Activated T-helper 17 cell treated with anti-CD3 and anti-CD28 coated beads, Interleukin-2, amount 50 U/mL, for 72 hours (primary cell): ENCODE data around the gene SETBP1. TPM values are rescaled to one million over a fixed set of nuclear protein-coding genes. Genes with fewer than 3 reads are reported as not detected.

Experiments
- ATAC-seq: fragments of 150-1000 bp; cut with Tn5 transposase; replicated peaks from 2 replicates; pipeline ENCODE4 v1.10.0; 2021; ENCODE audit warnings: mild to moderate bottlenecking, moderate library complexity
- H3K27ac Mint-ChIP-seq: one replicate; pipeline ENCODE4 v1.8.0; 2022; ENCODE audit warnings: mixed read lengths
- H3K27me3 Mint-ChIP-seq: one replicate; pipeline ENCODE4 v1.8.0; 2022; ENCODE audit warnings: mixed read lengths
- H3K36me3 Mint-ChIP-seq: one replicate; pipeline ENCODE4 v1.8.0; 2022; ENCODE audit warnings: low read depth, mild to moderate bottlenecking, mixed read lengths
- H3K4me1 Mint-ChIP-seq: one replicate; pipeline ENCODE4 v1.8.0; 2022; ENCODE audit warnings: mixed read lengths
- H3K4me3 Mint-ChIP-seq: one replicate; pipeline ENCODE4 v1.8.0; 2022; ENCODE audit warnings: mild to moderate bottlenecking, mixed read lengths
- H3K9me3 Mint-ChIP-seq: one replicate; pipeline ENCODE4 v1.8.0; 2022; ENCODE audit warnings: mixed read lengths
- total RNA-seq, 2 donors: library from RNA; stranded (reverse); gene quantifications; one replicate each; pipeline ENCODE4 v1.2.3, GENCODE V29; 2022

Gene SETBP1
- total RNA-seq, 2 donors from 2014 or later = 2.2 to 7.6 TPM

DNA sequence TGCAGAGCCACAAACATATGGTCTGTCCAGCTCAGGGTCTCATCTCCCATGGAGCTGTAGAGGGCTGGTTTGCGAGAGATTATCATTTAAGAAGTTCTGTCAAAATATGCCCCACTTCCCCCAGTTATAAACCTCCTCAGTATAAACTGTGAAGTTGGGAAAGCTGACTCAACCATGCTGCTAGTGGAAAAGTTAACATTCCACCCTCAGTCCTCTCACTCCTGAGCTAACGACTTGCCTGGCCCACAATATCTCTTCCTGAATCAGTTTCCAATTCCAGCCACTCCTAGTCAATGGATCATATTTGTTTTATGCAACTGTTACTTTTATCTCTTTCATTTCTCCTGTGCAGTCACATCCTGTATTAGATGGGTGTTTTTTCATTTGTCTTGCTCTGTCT, 326.2 kb downstream of the SETBP1 start:
- Mint-ChIP-seq H3K4me1 (no peaks in the 10 kb centered on the region), H3K27ac (no peak overlapping the region), H3K36me3 (no peaks in the 10 kb centered on the region), H3K4me3 (no peak overlapping the region), H3K27me3 (peaks cover 4% of the 10 kb centered on the region), H3K9me3 (no peaks in the 10 kb centered on the region)
- ATAC-seq = no peak

DNA sequence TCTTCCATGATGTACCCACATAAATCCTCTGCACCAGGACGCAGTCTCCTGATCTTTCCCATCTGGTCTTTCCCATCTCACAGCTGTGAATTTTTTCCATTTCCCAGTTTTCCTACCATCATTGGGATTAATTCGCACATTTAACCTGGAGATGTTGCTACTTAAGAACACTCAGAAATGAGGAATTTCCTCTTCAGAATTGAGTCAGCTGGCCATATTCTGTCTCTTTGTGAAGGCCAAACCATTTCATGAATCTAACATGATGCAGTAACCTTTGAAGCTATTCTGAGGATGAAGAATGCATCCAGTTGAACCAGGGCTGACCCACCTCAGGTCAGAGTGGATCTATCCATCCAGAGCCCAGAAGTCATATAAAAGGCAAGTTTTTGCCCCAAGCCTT, 326.8 kb downstream of the SETBP1 start:
- no peaks in the 10 kb centered on the region for H3K9me3 Mint-ChIP-seq

DNA sequence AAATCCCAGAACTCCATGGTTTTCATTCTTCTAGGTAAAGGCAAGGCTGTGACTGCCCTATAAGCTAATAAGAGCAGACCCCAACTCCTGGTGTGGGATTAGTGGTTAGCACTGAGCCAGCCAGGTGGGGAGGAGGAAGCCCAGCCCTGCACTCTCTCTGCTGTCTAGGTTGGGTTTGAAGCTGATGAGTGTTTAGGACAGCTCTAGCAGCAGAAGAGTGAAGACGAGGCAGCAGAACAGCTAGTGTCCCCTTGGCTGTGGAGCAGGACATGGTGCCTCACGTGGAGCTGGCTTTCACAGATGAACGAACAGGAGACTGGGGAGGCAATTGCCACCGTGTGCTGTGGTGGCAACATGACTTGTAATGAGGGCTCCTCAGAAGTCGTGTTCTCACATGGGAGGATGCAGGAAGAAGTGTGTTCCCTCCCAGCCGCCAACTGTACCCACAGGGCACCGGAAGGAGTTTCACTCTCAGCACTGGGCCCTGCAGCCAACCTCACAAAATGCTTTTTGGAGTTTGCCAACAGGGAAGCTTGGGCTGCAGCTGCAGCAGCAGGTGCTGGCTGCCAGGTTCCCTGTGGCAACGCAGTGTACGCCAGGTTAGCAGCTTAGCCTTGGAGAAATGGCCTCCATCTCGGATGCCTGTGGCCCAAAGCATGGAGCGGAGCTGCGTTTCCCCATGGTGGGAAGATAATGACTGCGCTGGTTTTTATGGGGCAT, 328.2 kb downstream of the SETBP1 start:
- Mint-ChIP-seq H3K27ac (no peak overlapping the region), H3K36me3 (no peaks in the 10 kb centered on the region), H3K9me3 (no peaks in the 10 kb centered on the region), H3K4me1 (no peaks in the 10 kb centered on the region), H3K27me3 (peaks cover 7% of the 10 kb centered on the region), H3K4me3 (no peak overlapping the region)
- no peak for ATAC-seq

More for the DNA sequence above, 326.8 kb downstream of the SETBP1 start:
- ATAC-seq = no peak
- H3K4me3 Mint-ChIP-seq = no peak overlapping the region
- H3K4me1 Mint-ChIP-seq = no peaks in the 10 kb centered on the region
- no peak overlapping the region for H3K27ac Mint-ChIP-seq
- peaks cover 7% of the 10 kb centered on the region for H3K27me3 Mint-ChIP-seq
- no peaks in the 10 kb centered on the region for H3K36me3 Mint-ChIP-seq

DNA sequence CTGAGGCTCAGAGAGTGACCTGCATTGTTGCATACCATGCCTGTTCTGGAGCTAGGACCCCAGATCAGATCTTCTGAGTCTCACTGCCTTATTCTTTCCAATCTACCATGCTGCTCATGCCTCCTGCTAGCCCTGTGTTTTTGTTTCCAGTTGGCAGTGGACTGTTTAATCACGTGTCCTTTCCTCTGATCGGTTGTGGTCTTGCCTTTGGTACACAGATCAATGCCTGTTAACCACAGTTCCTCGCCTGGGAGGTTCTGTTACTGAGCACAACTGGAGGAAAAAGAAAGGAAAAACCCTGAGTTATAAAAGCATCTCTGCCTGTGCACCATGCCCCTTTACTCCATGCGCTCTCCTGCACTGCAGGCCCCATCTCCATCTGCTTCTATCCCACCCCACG, 329.1 kb downstream of the SETBP1 start:
- no peaks in the 10 kb centered on the region for H3K4me1 Mint-ChIP-seq
- H3K27me3 Mint-ChIP-seq = peaks cover 7% of the 10 kb centered on the region
- no peaks in the 10 kb centered on the region for H3K9me3 Mint-ChIP-seq
- no peaks in the 10 kb centered on the region for H3K36me3 Mint-ChIP-seq
- no peak overlapping the region for H3K4me3 Mint-ChIP-seq
- no peak for ATAC-seq
- H3K27ac Mint-ChIP-seq = no peak overlapping the region

DNA sequence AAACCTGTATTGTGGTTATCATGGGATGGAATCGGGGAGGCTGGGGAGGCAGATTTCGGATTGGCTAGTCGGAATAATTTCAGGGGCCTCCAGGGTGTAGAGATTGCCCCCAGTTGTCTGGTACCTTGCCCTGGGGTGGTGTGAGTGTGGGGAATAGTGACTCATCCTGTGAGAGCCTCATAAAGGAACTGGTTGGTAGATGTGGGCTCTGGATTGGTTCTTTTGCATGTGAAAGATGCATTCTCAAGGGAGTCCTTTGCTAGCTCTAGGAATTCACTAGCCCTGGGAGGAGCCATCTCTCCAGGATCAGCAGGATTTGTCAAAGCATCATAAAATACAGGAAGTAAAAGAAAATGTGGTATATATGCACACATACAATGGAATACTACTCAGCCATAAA, 331.6 kb downstream of the SETBP1 start:
- Mint-ChIP-seq H3K27ac (no peak overlapping the region), H3K9me3 (no peaks in the 10 kb centered on the region), H3K4me1 (no peaks in the 10 kb centered on the region), H3K4me3 (no peak overlapping the region), H3K36me3 (no peaks in the 10 kb centered on the region), H3K27me3 (peaks cover 7% of the 10 kb centered on the region)
- ATAC-seq = no peak

DNA sequence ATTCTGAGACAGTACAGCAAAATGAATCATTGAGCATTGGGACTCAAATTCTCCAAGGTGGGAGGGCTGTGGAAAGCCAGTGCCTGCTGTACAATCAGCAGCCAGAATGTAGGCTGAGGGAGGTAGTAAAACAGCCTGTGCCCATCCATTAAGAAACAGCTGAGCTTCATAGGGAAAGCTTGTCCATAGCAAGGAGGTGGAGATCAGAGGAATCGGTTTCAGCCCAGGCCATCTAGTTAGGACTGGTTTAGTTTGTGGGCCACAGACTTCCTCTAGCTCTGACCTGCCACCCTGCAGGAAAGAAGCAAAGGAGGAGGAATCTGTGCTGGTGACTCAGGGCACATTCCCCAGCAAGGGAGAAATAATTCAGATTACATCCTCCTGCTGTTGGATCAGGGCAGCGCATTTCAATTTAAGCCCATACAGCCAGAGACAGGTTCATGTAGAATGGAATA, 333.4 kb downstream of the SETBP1 start:
- H3K36me3 Mint-ChIP-seq = no peaks in the 10 kb centered on the region
- no peaks in the 10 kb centered on the region for H3K9me3 Mint-ChIP-seq
- ATAC-seq = no peak
- peaks cover 14% of the 10 kb centered on the region for H3K27me3 Mint-ChIP-seq
- no peaks in the 10 kb centered on the region for H3K4me1 Mint-ChIP-seq
- H3K27ac Mint-ChIP-seq = no peak overlapping the region
- no peak overlapping the region for H3K4me3 Mint-ChIP-seq

DNA sequence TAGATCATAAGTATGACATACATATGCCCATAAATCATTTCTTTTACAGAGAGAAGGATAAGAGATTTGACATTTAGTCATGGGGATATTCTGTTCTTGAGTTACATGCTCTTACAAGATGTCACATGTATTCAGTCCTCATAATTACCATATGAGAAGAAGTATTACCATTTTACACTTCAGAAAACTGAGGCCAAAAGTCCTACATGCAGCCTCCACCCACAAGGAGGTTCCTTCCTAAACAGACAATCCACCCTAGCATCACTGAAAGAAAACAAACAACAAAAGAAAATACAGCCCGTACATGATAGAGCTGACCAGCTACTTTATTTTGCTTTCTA, 335.1 kb downstream of the SETBP1 start:
- H3K4me3 Mint-ChIP-seq = no peak overlapping the region
- H3K27me3 Mint-ChIP-seq = peaks cover 14% of the 10 kb centered on the region
- no peaks in the 10 kb centered on the region for H3K4me1 Mint-ChIP-seq
- H3K9me3 Mint-ChIP-seq = no peaks in the 10 kb centered on the region
- H3K36me3 Mint-ChIP-seq = no peaks in the 10 kb centered on the region
- H3K27ac Mint-ChIP-seq = no peak overlapping the region
- ATAC-seq = no peak

DNA sequence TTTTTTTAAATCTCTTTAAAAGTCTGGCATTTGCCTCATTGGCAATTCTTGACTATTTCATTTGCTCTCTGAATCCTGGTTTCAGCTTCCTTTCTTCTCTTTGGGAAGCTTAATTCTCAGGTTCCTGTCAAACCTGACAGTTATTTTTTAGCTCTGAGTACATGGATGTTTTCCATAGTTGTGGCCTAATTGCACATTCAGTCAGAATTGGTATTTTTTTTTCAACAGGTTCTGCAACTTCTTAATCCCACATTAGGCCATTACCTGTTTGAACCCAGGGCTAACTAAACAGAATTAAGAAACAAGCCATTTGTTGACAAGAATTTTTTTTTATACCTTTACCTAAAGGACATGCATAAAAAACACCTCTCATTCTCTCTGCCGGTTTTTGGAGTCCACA, 338.8 kb downstream of the SETBP1 start:
- Mint-ChIP-seq H3K4me1 (no peaks in the 10 kb centered on the region), H3K36me3 (no peaks in the 10 kb centered on the region), H3K9me3 (no peaks in the 10 kb centered on the region), H3K27ac (no peak overlapping the region), H3K27me3 (peaks cover 7% of the 10 kb centered on the region), H3K4me3 (no peak overlapping the region)
- no peak for ATAC-seq

DNA sequence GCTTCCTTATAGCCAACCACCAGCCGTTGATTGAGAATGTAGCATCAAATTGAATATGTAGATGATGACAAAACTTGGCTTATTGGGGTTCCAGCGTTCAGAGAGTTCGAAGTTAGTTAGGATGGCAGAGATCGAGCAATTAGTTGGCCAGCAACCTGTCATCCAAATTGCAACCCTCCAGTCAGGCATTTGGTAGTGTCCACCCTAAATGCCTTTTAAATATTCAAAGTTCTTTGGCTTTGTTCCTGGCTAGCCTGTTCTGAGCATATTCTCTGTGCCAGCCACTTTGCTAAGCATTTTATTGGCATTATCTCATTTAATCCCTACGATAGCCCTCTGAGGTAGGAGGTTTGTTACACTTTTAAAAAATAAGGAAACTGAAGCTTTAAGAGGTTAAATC, 342.8 kb downstream of the SETBP1 start:
- no peak overlapping the region for H3K4me3 Mint-ChIP-seq
- peaks cover 4% of the 10 kb centered on the region for H3K27me3 Mint-ChIP-seq
- ATAC-seq = no peak
- H3K4me1 Mint-ChIP-seq = no peaks in the 10 kb centered on the region
- H3K27ac Mint-ChIP-seq = no peak overlapping the region
- H3K36me3 Mint-ChIP-seq = no peaks in the 10 kb centered on the region
- no peaks in the 10 kb centered on the region for H3K9me3 Mint-ChIP-seq

DNA sequence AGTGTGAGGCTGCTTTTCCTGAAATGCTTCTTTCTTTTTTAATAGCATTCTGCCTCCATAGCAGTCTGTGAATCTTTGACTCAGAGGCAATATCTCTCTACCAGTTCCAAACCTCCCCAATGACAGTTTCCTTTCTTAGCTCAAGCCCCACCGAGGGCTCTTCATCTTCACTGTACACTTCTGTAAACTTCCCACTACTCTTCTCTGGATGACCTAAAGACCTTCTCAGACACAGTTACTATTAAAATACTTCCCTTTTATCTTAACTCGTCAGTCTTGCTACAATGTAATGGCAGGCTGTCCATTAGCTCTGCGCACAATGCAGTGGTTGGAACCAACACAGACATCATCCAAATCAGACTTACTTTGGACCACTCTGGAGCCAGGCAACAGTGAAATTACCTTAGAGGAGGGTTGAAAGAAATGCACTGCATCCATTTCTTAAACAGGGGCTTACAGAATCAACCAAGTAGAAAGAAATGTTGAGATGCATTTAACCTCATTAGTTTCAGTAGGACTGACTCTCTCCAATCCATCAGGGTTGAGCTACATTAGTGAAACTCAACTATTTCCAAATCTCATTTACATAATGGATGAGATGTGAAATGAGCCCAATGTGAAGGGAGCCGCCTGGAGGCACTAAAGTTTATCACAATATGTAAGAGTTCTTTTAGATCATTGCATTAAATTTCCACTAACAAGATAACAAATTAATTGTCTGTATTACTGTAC, 343.8 kb downstream of the SETBP1 start:
- ATAC-seq = no peak
- Mint-ChIP-seq H3K36me3 (no peaks in the 10 kb centered on the region), H3K4me1 (no peaks in the 10 kb centered on the region), H3K9me3 (no peaks in the 10 kb centered on the region), H3K4me3 (no peak overlapping the region), H3K27ac (no peak overlapping the region), H3K27me3 (no peaks in the 10 kb centered on the region)

DNA sequence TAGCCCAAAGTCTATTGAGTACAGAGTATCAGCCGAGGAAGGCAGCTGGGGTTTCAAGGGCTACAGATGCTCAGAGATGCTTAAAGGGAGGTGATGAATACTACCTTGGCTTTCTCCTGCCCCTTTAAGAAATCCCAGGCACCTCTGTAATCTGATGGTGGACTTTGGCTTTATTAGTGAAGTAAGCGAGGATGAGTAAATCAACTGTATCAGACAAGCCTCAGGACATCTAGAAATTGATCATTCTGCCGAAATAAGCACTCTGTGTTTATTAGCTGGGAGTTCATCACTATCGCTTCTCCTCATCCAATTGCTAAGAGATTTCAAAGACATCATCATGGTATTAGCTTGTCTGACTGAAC, 344.4 kb downstream of the SETBP1 start:
- no peak overlapping the region for H3K27ac Mint-ChIP-seq
- H3K9me3 Mint-ChIP-seq = no peaks in the 10 kb centered on the region
- H3K27me3 Mint-ChIP-seq = no peaks in the 10 kb centered on the region
- no peak for ATAC-seq
- H3K36me3 Mint-ChIP-seq = no peaks in the 10 kb centered on the region
- no peak overlapping the region for H3K4me3 Mint-ChIP-seq
- H3K4me1 Mint-ChIP-seq = no peaks in the 10 kb centered on the region

DNA sequence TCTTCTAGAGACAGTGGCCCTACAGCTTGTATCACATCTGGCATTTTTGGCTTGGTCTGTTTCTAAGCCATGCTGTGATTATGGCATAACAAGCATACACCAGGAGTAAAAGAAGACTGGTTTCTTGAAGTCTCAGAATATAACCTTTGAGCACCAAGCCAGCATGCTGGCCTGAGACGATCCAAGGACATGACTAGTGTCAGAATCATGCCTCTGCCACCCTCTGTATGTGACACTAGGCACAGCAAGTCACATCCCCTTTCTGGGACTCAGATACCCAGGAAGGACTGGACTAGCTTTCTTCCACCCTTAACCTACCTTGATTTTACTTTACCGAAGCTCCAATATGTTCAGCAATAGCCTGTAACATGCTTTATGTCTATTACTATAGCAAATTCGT, 345.5 kb downstream of the SETBP1 start:
- no peaks in the 10 kb centered on the region for H3K36me3 Mint-ChIP-seq
- no peak overlapping the region for H3K4me3 Mint-ChIP-seq
- H3K27ac Mint-ChIP-seq = no peak overlapping the region
- ATAC-seq = no peak
- H3K9me3 Mint-ChIP-seq = peaks cover 4% of the 10 kb centered on the region
- H3K27me3 Mint-ChIP-seq = peaks cover 4% of the 10 kb centered on the region
- H3K4me1 Mint-ChIP-seq = no peaks in the 10 kb centered on the region

DNA sequence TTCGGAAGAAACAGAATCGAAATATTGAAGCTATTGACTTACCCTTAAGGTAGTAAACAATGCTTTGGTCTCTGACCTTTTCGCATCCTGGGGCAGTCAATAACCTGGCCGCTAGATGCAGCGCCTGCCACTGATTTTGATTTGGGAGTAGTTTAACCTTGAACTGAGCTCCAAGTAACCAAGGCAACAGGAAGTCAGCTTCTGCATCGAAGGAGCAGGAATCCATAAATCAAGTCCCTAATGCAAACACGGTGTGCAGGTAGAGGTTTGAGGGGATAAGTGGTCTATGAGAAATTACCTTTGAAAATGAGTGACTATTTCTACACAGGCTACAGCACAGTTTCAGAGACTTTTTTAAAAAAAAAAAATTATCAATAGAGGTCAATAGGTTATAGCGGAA, 353.5 kb downstream of the SETBP1 start:
- no peaks in the 10 kb centered on the region for H3K4me1 Mint-ChIP-seq
- no peaks in the 10 kb centered on the region for H3K36me3 Mint-ChIP-seq
- no peak overlapping the region for H3K4me3 Mint-ChIP-seq
- H3K27me3 Mint-ChIP-seq = peaks cover 13% of the 10 kb centered on the region
- H3K27ac Mint-ChIP-seq = no peak overlapping the region
- peaks cover 5% of the 10 kb centered on the region for H3K9me3 Mint-ChIP-seq
- ATAC-seq = no peak

DNA sequence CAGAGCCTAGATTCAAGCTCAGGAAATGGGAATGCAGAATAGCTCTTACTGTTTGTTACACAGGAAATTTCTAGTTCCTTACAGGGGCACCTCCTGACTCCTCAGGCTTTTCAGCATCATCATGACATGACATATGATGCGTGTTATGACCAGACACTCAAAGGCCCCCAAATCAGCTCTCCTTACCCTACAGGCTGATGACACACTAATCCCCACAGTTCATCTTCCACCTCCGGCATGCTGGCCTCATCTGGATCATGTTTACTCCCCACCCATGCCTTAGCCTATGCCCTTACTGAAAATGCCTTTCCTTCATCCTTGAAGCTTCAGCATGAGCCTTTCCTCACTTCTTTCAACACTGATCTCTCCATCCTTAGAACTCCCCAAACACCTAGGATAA, 356.9 kb downstream of the SETBP1 start:
- H3K27ac Mint-ChIP-seq = no peak overlapping the region
- H3K4me1 Mint-ChIP-seq = no peaks in the 10 kb centered on the region
- ATAC-seq = no peak
- no peak overlapping the region for H3K4me3 Mint-ChIP-seq
- peaks cover 9% of the 10 kb centered on the region for H3K27me3 Mint-ChIP-seq
- no peaks in the 10 kb centered on the region for H3K36me3 Mint-ChIP-seq
- H3K9me3 Mint-ChIP-seq = no peaks in the 10 kb centered on the region

DNA sequence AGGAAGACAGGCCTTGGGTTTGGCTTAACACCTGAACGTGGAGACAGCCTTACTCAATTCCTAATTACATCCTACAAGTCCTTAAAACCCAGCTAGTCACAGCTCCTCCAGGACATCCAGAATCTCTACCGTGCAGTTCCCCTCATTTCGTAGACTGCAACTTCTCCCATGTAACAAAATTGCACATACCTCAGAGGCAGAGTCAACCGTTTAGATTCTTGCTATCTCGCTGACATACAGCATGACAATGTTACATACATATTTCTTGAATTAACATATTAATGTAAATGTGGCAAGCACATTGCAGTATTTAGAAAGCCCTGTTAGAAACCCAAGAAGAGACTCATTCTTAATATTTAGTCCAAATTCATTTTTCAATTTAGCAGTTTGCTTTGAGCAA, 358.7 kb downstream of the SETBP1 start:
- Mint-ChIP-seq H3K36me3 (no peaks in the 10 kb centered on the region), H3K9me3 (no peaks in the 10 kb centered on the region), H3K4me1 (no peaks in the 10 kb centered on the region), H3K27me3 (peaks cover 9% of the 10 kb centered on the region), H3K4me3 (no peak overlapping the region), H3K27ac (no peak overlapping the region)
- no peak for ATAC-seq
